ENCODE measurements around the gene UPK3BL1.
"Not testable (repeated sequence)": the region's sequence is repeated elsewhere in the genome, so short reads cannot be mapped to it uniquely, and the experiment has no call there.

Gene UPK3BL1
- total RNA-seq, result 0 reads per million in 3 experiments

- not testable (repeated sequence) for DNase-seq
Observed at GRCh38 chr7:102642691-102643090, at the start of gene UPK3BL1. Gene UPK3BL1 (minus strand): TSS chr7:102642791. CDS start chr7:102642741, 50 bp downstream.

- DNase-seq, result not testable (repeated sequence)
Observed at GRCh38 chr7:102690602-102691001, 48.0 kb upstream of the UPK3BL1 start.

GRCh38 chr7:102689436-102690282, 47.1 kb upstream of the UPK3BL1 start:
- peak; percentile 41 for DNase-seq

DNA sequence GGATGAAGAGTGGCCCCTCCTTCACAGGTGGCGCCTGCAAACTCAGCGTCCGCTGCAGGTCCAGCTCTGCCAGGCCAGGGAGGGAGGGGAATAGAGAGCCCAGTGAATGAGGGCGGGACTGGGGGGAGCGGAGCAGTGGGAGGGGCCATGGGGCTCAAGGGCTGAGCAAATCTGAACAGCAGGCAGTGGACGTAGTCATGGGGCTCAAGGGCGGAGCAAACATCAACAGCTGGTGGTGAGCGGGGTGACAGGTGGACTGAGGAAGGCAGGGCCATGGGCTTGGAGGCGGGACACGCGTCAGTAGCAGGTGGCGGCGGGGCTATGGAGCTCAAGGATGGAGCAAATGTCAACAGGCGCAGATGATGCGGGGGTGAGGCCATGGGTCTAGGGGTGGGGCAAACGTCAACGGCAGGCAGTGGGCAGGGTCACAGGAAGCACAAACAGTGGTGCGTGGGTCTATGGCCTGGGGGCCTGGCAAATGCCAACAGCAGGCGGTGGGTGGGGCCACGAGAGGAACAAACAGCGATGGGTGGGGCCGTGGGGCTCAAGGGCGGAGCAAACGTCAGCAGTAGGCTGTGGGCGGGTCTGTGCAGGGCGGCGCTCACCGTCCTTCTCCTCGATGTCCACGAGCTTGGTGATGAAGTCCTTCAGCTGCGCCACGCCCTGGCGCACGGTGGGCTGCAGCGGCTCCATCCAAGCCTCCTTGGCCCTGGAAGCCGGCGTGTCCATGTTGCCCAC, 45.9 kb upstream of the UPK3BL1 start:
- not testable (repeated sequence) for DNase-seq

DNA sequence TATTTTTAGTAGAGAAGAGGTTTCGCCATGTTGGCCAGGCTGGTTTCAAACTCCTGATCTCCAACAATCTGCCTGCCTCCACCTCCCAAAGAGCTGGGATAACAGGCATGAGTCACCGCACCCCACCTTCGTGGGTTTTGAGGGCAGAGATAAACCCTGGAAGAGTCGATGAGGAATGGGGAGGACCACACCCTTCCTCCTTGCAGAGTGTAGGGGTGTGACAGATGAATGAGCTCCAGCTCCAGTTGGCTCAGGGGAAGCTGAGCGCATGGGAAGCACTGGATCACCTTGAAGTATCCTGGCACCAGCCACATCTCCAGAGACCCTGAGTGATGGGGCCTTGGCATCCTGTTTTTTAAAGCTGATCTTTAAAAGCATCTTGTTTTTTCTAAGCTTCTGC, 40.0 kb upstream of the UPK3BL1 start:
- not testable (repeated sequence) for DNase-seq

DNA sequence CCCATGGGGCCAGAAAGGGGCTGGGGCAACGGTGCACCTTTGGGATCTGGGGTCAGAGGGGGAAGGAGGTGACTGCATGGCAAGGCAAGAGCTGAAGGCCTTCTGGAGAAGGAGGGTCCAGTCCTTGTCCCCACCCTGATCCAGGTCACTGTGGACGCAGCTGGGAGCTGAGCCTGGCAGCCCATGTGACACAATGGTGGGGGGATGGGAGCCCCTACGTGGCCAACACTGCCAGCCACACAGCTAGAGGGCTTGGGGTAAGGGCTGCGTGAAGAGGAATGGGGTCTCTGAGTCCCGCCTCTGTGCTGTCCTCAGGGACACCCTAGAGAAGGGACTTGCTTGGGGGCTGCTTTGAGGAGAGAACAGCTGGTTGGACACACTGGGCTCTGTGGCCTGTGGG, 38.2 kb upstream of the UPK3BL1 start:
- not testable (repeated sequence) for DNase-seq

DNA sequence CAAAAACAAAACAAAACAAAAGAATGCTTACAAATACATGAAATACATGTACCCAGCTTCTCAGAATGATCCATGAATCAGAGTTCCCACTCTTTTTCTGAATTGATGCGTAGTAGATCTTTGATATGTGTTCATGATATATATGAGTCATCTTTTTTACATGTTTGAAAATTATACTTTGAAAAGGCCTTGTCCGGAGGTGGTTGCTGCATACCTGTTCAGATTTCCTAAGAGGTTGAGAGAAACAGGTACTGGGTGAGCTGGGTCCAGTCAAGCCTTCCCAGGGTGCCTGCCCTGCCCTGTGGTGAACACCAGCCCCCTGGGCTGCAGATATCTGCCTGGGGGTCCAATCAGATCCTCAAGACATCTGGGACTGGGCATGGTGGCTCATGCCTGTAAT, 33.0 kb upstream of the UPK3BL1 start:
- not testable (repeated sequence) for DNase-seq

DNA sequence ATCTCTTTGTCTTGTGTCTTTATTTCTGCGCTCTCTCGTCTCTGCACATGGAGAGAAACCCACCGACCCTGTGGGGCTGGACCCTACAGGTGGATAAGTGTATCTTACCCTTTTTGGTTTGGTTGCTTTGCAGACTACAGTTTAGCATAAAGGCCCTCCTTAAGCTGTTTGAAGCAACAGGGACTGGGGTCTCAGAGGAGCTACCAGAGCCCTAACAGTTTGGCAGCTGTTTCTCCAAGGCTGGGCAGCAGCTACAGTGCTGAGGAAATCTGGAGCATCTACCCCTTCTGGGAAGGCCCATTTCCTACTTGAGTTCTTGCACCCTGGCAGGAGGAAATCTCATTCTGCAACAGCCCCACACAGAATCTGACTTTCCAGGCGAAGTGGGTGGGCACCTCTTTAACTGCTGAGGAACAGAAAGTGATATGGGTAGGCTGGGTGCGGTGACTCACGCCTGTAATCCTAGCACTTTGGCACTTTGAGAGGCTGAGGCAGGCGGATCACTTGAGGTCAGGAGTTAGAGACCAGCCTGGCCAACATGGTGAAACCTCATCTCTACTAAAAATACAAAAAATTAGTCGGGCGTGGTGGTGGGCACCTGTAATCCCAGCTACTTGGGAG, 31.0 kb upstream of the UPK3BL1 start:
- not testable (repeated sequence) for DNase-seq

DNA sequence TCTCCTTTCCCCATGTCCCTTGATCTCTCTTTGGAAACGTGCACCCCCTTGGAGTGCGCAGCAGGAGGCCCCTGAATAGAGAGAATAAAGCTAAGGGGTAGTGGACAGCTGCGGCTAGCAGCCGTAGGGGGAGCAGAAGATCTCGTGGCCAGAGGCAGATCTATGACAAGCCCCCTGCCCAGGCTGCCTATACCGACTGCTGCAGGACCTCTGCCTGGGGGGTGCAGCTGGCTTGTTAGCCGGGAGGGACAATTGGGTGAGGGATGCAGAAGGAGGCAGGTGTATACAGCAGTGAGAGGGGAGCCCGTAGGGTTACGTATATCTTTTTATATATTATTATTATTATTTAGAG, 29.3 kb upstream of the UPK3BL1 start:
- not testable (repeated sequence) for DNase-seq

DNA sequence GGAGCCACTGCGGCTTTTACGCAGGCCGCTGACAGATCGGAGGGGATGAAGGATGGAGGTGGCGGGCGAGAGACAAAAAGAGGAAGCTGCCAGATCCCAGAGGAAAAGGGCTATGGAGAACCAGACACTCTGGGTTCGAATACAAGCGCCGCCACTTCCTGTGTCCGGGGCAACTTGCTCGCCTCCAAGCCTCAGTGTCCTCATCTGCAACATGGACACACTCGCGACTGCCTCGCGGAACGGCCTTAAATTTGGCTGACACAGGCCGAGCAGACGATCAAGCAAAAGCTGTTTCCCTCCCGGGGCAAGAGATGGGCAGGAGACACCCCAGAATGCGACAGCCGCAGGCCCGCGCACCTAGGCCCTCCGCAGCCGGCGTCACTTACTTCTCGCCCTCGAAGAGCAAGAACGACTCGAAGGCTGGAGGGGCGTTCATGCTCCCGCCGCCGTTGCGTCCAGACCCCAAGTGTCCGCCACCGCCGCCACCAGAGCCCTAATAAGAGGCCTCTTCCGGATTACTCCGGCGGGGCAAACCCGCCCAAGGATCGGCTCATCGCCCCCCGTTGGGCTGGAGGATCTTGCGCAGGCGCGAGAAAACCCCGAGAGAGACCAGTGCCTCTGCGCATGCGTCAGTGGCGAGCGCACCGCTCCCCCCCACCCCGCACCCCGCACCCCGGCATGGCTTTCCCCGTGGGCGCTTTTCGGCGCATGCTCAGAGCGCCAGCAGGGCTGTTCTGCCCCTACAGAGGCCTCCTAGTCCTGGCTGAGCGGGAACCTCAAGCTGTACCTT, 28.8 kb upstream of the UPK3BL1 start, which contains the start of gene POLR2J2:
TSS of gene POLR2J2 (minus strand) at position 498 of the 790 bp plus-strand sequence. CDS start at position 436, 62 bp downstream.
- DNase-seq, result not testable (repeated sequence)

DNA sequence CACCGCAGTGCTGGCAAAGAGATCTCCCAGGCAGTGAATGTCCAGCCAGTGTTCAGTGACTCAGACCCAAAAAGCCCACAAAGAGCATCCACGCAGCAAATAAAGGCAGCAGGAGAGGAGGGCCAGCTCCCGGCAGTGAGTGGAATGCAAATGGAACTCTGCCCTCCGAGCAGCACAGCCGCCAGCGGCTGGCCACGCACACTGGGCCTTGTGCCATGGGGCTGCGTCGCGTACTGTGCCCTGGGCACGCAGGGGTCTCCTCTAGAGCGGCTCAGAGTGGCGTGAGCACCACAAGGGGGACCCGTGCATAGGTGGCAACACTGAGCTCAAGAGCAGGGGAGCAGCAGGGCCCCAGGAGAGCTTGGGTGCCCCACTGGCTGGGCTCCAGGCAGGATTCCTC, 24.9 kb upstream of the UPK3BL1 start:
- not testable (repeated sequence) for DNase-seq

DNA sequence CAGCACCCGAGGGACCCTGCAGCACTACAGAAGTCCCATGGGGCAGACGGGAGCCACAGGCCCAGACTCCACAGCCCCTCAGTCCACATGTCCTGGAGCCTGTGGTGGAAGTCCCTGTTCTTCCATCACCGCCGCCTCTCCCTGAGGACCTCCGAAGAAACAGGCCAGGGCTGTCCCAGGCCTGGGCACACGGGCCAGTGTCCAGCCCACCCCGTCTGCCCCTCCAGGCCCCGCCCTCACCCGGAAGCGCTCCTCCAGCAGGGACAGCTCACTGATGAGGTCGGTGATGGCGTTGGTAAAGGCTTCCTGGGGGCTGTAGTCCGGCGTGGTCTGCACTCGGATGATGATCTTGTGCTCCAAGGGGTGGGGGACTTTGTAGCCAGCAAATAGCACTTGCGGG, 24.3 kb upstream of the UPK3BL1 start:
- not testable (repeated sequence) for DNase-seq

- not testable (repeated sequence) for DNase-seq
Observed at GRCh38 chr7:102664765-102665164, 22.2 kb upstream of the UPK3BL1 start.

- not testable (repeated sequence) for DNase-seq
Observed at GRCh38 chr7:102649924-102650323, 7.3 kb upstream of the UPK3BL1 start, which contains the start of gene SPDYE2B. Gene SPDYE2B (plus strand): TSS chr7:102650319. CDS start chr7:102652349, 2,030 bp downstream.

DNA sequence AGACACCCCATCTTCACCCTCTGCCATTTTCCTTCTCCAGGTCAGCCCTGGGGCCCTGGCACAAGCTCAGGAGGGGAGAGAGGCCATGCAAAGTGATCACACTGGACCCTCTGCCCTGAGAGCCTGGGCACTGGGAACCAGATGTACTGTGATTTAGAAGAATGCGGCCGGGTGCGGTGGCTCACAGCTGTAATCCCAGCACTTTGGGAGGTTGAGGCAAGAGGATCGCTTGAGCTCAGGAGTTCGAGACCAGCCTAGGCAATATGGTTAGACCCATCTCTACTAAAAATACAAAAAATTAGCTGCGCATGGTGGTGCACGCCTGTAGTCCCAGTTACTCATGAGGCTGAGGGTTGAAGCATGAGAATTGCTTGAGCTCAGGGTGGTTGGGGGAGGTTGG, 5.2 kb upstream of the UPK3BL1 start:
- DNase-seq, result not testable (repeated sequence)

DNA sequence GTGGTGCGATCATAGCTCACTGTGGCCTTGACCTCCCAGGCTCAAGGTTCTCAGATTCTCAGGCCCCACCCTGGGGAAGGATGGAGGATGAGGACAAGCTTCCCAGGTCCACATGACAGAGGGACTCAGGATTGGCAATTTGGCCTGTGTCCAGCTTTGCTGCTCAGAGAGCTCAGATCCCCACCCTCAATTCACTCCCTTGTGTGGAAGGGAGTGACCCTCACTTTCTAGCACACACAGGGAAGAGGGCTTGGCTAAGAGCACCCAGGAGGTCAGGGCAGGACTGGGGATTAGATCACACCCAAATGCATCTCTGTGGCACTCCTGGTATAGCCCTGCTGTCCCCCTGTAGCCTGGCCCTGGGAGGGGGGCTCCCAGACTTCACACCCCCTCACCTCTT, 813 bp upstream of the UPK3BL1 start:
- not testable (repeated sequence) for DNase-seq

GRCh38 chr7:102638848-102639247, 3.7 kb downstream of the UPK3BL1 start:
- not testable (repeated sequence) for DNase-seq

- not testable (repeated sequence) for DNase-seq
Observed at GRCh38 chr7:102636956-102637355, 5.6 kb downstream of the UPK3BL1 start.

- DNase-seq, result not testable (repeated sequence)
Observed at GRCh38 chr7:102635354-102635753, 7.2 kb downstream of the UPK3BL1 start.

- DNase-seq, result not testable (repeated sequence)
Observed at GRCh38 chr7:102634299-102634698, 8.3 kb downstream of the UPK3BL1 start.

- DNase-seq, result not testable (repeated sequence)
Observed at GRCh38 chr7:102630622-102631021, 12.0 kb downstream of the UPK3BL1 start.
